OCI-LY7 (cell line): ENCODE data around the gene TBATA.

ENCODE experiments used
- EZH2phosphoT487 ChIP-seq: fragments of 200-600 bp; sonication (generic); IDR thresholded peaks from 2 replicates; pipeline ENCODE4 v1.6.1; 2018; ENCODE audit warnings: low read depth, borderline replicate concordance, mild to moderate bottlenecking, mixed run types, antibody characterized with exemption, low read length, moderate library complexity, mixed read lengths
- TF ChIP-seq, protein P1 (sequence below): fragments of 200-600 bp; sonication (generic); conservative IDR thresholded peaks from 2 replicates; pipeline ENCODE4 v1.5.1; 2014; ENCODE audit warnings: mild to moderate bottlenecking, antibody characterized with exemption, low read length, moderate library complexity, mixed read lengths

DNA sequence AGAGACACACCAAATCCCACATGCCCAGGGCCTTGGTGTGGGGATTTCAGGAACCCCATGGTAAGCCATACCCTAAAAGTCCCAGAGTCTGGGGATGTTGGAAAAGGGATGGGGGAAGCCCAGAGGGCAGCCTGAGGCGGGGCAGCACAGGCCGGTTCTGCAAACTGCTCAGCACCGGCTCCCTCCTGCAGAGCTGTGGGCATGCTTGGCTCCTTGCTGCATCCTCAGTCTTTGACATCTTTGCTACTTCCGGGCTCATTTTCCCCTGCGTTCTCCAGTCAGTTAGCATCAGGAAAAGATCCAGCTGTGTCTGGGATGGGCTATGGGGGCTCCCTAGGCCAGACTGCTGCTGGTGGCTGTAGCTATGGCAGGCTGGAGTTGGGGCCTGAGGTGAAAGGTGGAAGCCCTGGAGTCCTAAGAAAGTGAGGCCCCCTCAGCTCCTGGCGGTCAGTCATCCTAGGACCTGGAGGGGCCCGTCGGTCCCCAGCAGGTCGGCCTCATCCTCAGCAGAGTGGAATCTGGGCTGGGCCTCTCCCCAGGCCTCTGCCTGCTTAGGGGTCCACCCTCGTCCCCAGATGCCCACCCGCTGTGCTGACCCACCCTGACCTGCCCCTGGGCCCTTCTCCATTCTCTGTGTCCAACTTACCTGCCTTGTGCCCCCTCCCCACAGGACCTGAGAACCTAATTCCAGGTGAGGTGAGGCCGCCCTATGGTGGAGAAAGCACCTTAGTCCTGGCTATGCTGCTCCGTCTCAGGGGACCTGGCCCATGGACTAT, 9.3 kb downstream of the TBATA start:
- TF ChIP-seq, protein P1, sequence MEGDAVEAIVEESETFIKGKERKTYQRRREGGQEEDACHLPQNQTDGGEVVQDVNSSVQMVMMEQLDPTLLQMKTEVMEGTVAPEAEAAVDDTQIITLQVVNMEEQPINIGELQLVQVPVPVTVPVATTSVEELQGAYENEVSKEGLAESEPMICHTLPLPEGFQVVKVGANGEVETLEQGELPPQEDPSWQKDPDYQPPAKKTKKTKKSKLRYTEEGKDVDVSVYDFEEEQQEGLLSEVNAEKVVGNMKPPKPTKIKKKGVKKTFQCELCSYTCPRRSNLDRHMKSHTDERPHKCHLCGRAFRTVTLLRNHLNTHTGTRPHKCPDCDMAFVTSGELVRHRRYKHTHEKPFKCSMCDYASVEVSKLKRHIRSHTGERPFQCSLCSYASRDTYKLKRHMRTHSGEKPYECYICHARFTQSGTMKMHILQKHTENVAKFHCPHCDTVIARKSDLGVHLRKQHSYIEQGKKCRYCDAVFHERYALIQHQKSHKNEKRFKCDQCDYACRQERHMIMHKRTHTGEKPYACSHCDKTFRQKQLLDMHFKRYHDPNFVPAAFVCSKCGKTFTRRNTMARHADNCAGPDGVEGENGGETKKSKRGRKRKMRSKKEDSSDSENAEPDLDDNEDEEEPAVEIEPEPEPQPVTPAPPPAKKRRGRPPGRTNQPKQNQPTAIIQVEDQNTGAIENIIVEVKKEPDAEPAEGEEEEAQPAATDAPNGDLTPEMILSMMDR: no peak
- TF ChIP-seq EZH2phosphoT487: no peak
